Aorta (tissue), 5 donors: ENCODE data around the gene ELMO1. TPM values are rescaled to one million over a fixed set of nuclear protein-coding genes. Genes with fewer than 3 reads are reported as not detected.

Experiments
- ATAC-seq: fragments of 200-7000 bp; cut with Tn5 transposase; one replicate; pipeline ENCODE4 v1.9.1; 2022; ENCODE audit warnings: moderate library complexity; ENCODE audit not compliant: low FRiP score
- DNase-seq, 2 donors: peaks; one replicate each; pipeline ENCODE4 v3.0.0-alpha.2; 2020
- H3K27ac ChIP-seq, 2 donors: one replicate each; pipeline ENCODE4 v1.5.1; 2013; ENCODE audit warnings: low read length in 2 of 2, mild to moderate bottlenecking in 2 of 2, moderate library complexity in 2 of 2, control low read depth in 1 of 2, inconsistent platforms in 1 of 2, low read depth in 1 of 2
- H3K27me3 ChIP-seq, 2 donors: one replicate each; pipeline ENCODE4 v1.6.1; 2013; ENCODE audit warnings: control low read depth in 1 of 2, low read length in 1 of 2, mild to moderate bottlenecking in 1 of 2, moderate library complexity in 1 of 2; ENCODE audit not compliant: insufficient read depth in 2 of 2, control insufficient read depth in 1 of 2
- H3K36me3 ChIP-seq, 2 donors: one replicate each; pipeline ENCODE4 v1.6.1; 2013; ENCODE audit warnings: control low read depth in 1 of 2, low read length in 1 of 2, mild to moderate bottlenecking in 1 of 2; ENCODE audit not compliant: insufficient read depth in 2 of 2, control insufficient read depth in 1 of 2
- H3K4me1 ChIP-seq, 2 donors: one replicate each; pipeline ENCODE4 v1.6.1; 2013; ENCODE audit warnings: low read length in 2 of 2, control low read depth in 1 of 2, mild to moderate bottlenecking in 1 of 2, moderate library complexity in 1 of 2; ENCODE audit not compliant: insufficient read depth in 2 of 2, control insufficient read depth in 1 of 2
- H3K4me3 ChIP-seq, 2 donors: one replicate each; pipeline ENCODE4 v1.5.1; 2013; ENCODE audit warnings: low read length in 2 of 2, control low read depth in 1 of 2, mild to moderate bottlenecking in 1 of 2
- H3K9me3 ChIP-seq: one replicate; pipeline ENCODE4 v1.6.1; 2013; ENCODE audit warnings: mild to moderate bottlenecking, low read length; ENCODE audit not compliant: control insufficient read depth
- WGBS, 2 donors: extraction: QIAGEN DNeasy Blood & Tissue Kit; methylation state at CpG; one replicate each; pipeline ENCODE4 v1.1.7; 2013; 5-methylcytosine and 5-hydroxymethylcytosine counted together
- intact Hi-C, 2 donors: fragments of 100-400 bp; cut with DNase I; formaldehyde crosslinking; loops; one replicate each; pipeline versions ENCODE4 v1.14.2 to v1.15.0; 2022
- polyA plus RNA-seq, 2 donors: library from polyadenylated mRNA; stranded (reverse); fragments of 200-250 nt; gene quantifications; one replicate each; pipeline ENCODE4 v1.2.3, GENCODE V29; 2013
- total RNA-seq, 2 donors: library from RNA; stranded (reverse); fragmentation: NEBNext Ultra II Directional; extraction: Animal tissue kit (Norgen Biotek cat#: 25700); gene quantifications; one replicate each; pipeline ENCODE4 v1.2.1, GENCODE V29; 2021
- donor health status: healthy with polysubstance abuse.
- donor health status: Bipolar disorder and iron deficiency.
- donor health status: DM: no; HTN: no; CAD: no.
- donor health status: DM: no; HTN: no; CAD: no.
- donor health status: DM: yes; HTN: yes; CAD: no.

Gene ELMO1
- total and polyA plus RNA-seq, 4 donors = 1.8 to 86.9 (median 24.8) TPM

DNA sequence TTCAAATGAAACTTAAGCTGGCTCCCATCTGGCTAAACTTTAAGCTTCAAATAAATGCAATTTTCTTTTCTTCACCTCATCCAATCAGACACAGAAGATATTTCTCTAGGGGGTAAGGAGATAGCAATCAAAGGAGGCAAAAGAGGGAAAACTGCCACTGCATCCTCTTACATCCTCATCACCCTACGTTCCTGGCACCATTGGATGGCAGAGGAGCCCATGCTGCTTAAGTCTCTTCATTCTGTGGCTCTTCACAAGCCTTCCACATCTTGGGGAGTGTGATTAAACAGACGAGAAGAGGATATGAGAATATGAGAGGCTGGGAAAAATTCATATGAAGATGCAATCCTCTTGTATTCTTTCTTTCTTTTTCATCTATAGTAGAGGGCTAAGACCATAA lies 378.6 kb downstream of the ELMO1 start:
- intact Hi-C loops = no loop called here
- WGBS, 2 donors = 88 to 91% methylated on average over 2 of the region's 2 CpGs
- H3K27ac ChIP-seq = no peak overlapping the region
- DNase-seq (no peak), ATAC-seq (no peak)
- no peaks in the 10 kb centered on the region for H3K4me1 ChIP-seq
- H3K36me3 ChIP-seq = no peaks in the 10 kb centered on the region
- H3K27me3 ChIP-seq = no peaks in the 10 kb centered on the region
- no peaks in the 10 kb centered on the region for H3K9me3 ChIP-seq
- H3K4me3 ChIP-seq = no peak overlapping the region

DNA sequence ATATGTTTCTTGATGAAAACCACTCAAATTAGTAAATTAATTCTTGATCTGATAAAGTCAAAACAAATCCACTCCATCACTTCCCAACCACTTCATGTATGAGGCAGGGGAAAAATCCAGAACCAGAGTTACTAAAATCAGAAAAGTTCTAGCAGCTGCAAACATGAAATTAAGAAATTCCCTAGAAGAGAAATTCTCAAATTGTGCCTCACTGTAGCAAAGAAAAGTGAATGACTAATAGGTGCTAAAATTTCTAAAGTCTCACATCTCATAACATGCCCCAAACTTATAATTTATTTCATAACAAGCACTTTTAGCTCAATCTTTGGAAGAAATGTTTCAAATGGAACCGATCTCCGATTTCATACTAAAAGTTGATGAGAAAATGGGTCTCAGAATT lies 379.3 kb downstream of the ELMO1 start:
- Histone ChIP-seq H3K27me3 (no peaks in the 10 kb centered on the region), H3K36me3 (no peaks in the 10 kb centered on the region), H3K9me3 (no peaks in the 10 kb centered on the region), H3K4me1 (no peaks in the 10 kb centered on the region), H3K4me3 (no peak overlapping the region), H3K27ac (no peak overlapping the region)
- intact Hi-C loops = no loop called here
- DNase-seq = no peak
- 96 to 98% methylated on average over 2 of the region's 2 CpGs for whole genome bisulfite sequencing, 2 donors
- ATAC-seq = no peak

DNA sequence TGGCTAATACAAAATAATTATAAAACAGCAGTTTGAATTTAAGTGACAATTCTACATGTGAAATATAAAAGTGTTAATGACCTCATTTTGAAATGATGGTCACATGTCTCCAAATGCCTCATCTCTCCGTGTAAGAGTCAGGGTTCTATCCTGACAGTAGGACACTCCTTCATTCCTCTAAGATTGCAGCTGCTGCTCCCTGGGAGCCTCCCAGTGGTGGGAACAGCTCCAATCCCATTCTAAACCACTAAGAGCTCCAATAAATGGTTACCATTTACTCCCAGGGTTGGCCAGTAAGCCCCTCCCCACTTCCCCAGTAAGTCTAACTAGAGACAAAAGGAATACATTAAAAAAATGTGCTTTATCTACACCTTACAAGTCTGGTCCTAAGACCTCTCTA lies 379.8 kb downstream of the ELMO1 start:
- Histone ChIP-seq H3K27me3 (no peaks in the 10 kb centered on the region), H3K27ac (no peak overlapping the region), H3K36me3 (no peaks in the 10 kb centered on the region), H3K9me3 (no peaks in the 10 kb centered on the region), H3K4me3 (no peak overlapping the region), H3K4me1 (no peaks in the 10 kb centered on the region)
- no peak for DNase-seq
- intact Hi-C loops = no loop called here
- no peak for ATAC-seq
- 63 to 70% methylated on average over 1 of the region's 1 CpG for WGBS, 2 donors

GRCh38 chr7:37068038-37068437 lies 380.6 kb downstream of the ELMO1 start:
- WGBS, 2 donors = 88 to 91% methylated on average over 4 of the region's 4 CpGs
- Histone ChIP-seq H3K4me1 (no peaks in the 10 kb centered on the region), H3K27me3 (no peaks in the 10 kb centered on the region), H3K36me3 (no peaks in the 10 kb centered on the region), H3K4me3 (no peak overlapping the region), H3K9me3 (no peaks in the 10 kb centered on the region), H3K27ac (no peak overlapping the region)
- DNase-seq = no peak
- no peak for ATAC-seq
- intact Hi-C loops = no loop called here

DNA sequence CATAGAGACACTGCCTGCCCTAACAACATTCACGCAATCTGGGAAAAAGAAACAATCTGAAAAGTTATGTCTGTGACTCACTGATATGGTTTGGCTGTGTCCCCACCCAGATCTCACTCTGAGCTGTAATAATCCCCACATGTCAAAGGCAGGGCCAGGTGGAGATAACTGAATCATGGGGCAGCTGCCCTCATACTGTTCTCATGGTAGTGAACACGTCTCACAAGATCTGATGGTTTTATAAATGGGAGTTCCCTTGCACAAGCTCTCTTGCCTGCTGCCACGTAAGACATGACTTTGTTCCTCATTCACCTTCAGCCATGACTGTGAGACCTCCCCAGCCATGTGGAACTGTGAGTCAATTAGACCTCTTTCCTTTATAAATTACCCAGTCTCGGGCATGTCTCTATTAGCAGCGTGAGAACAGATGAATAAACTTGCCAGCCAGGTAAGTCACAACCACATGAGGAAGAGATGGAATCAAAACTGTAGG lies 382.8 kb downstream of the ELMO1 start:
- Histone ChIP-seq H3K4me1 (no peaks in the 10 kb centered on the region), H3K27ac (no peak overlapping the region), H3K4me3 (no peak overlapping the region), H3K36me3 (no peaks in the 10 kb centered on the region), H3K27me3 (no peaks in the 10 kb centered on the region), H3K9me3 (no peaks in the 10 kb centered on the region)
- WGBS, 2 donors = 69 to 70% methylated on average over 5 of the region's 5 CpGs
- intact Hi-C loops = no loop called here
- DNase-seq (no peak), ATAC-seq (no peak)

DNA sequence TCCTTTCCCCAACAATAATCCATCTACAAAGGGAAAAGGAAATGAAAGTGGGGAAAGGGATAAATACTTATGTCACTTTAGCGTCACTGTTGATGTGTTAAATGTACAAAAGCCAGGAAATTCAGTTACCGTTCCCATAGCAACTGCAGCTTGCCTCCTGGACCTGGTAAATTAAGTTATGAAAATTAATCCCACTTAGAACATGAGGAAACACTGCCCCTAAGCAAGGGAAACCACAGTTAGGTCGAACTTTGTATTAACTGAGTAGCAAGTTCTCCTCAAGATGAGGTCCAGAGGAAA lies 386.2 kb downstream of the ELMO1 start:
- WGBS, 2 donors = 82 to 85% methylated on average over 3 of the region's 3 CpGs
- peaks cover 0 to 5% of the 10 kb centered on the region in 2 donors for H3K4me1 ChIP-seq
- intact Hi-C loops = no loop called here

GRCh38 chr7:37061849-37062559 lies 386.7 kb downstream of the ELMO1 start:
- H3K27ac ChIP-seq = no peak overlapping the region
- DNase-seq (no peak), ATAC-seq (no peak)
- H3K4me3 ChIP-seq = no peak overlapping the region
- H3K36me3 ChIP-seq = no peaks in the 10 kb centered on the region
- no peaks in the 10 kb centered on the region for H3K9me3 ChIP-seq
- peaks cover 0 to 5% of the 10 kb centered on the region in 2 donors for H3K4me1 ChIP-seq
- WGBS, 2 donors = 81 to 87% methylated on average over 5 of the region's 5 CpGs
- intact Hi-C loops = no loop called here
- no peaks in the 10 kb centered on the region for H3K27me3 ChIP-seq

More for the DNA sequence above, 386.2 kb downstream of the ELMO1 start:
- Histone ChIP-seq H3K36me3 (no peaks in the 10 kb centered on the region), H3K9me3 (no peaks in the 10 kb centered on the region), H3K27ac (no peak overlapping the region), H3K27me3 (no peaks in the 10 kb centered on the region), H3K4me3 (no peak overlapping the region)
- ATAC-seq (no peak), DNase-seq (no peak)

GRCh38 chr7:37056234-37056912 lies 392.3 kb downstream of the ELMO1 start:
- H3K4me1 ChIP-seq = peaks cover 0 to 5% of the 10 kb centered on the region in 2 donors
- no peaks in the 10 kb centered on the region for H3K27me3 ChIP-seq
- ATAC-seq (no peak), DNase-seq (no peak)
- H3K4me3 ChIP-seq = no peak overlapping the region
- no peaks in the 10 kb centered on the region for H3K36me3 ChIP-seq
- no peaks in the 10 kb centered on the region for H3K9me3 ChIP-seq
- WGBS, 2 donors = 78 to 79% methylated on average over 4 of the region's 4 CpGs
- H3K27ac ChIP-seq = no peak overlapping the region
- intact Hi-C loops = no loop called here

GRCh38 chr7:37054624-37055241 lies 393.9 kb downstream of the ELMO1 start:
- Histone ChIP-seq H3K36me3 (no peaks in the 10 kb centered on the region), H3K4me1 (peaks cover 0 to 3% of the 10 kb centered on the region in 2 donors), H3K9me3 (no peaks in the 10 kb centered on the region), H3K27ac (no peak overlapping the region), H3K27me3 (no peaks in the 10 kb centered on the region), H3K4me3 (no peak overlapping the region)
- ATAC-seq (no peak), DNase-seq (no peak)
- 72 to 81% methylated on average over 2 of the region's 2 CpGs for WGBS, 2 donors
- intact Hi-C loops = no loop called here
